ENCODE results near the gene ARL8A.

DNA sequence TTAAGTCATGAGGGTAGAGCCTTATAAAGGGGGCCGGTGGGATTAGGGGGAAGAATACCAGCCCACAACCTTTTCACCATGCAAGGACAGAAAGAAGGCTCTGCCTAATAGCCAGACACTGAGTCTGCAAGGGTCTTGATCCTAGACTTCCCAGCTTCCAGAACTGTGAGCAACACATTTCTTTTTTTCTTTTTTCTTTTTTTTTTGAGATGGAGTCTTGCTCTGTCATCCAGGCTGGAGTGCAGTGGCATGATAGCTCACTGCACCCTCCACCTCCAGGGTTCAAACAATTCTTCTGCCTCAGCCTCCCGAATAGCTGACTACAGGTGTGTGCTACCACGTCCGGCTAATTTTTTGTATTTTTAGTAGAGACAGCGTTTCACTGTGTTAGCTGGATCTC is 1.7 kb upstream of the ARL8A start:
- TF ChIP-seq CTCF (IDR thresholded peaks at IDR 0.05; ENCODE audit: low read depth, low read length, missing input control) (no peak), MAX (IDR thresholded peaks at IDR 0.05) (no peak), ATF3 (IDR thresholded peaks at IDR 0.05) (no peak), GABPA (IDR thresholded peaks at IDR 0.05 in 1 of 2, conservative IDR thresholded peaks at IDR 0.05 in 1 of 2) (no peak), RAD21 (IDR thresholded peaks at IDR 0.05) (no peak), FOXA1 (IDR thresholded peaks at IDR 0.05) (no peak), RXRA (IDR thresholded peaks at IDR 0.05) (no peak)
- TF ChIP-seq, protein P1, sequence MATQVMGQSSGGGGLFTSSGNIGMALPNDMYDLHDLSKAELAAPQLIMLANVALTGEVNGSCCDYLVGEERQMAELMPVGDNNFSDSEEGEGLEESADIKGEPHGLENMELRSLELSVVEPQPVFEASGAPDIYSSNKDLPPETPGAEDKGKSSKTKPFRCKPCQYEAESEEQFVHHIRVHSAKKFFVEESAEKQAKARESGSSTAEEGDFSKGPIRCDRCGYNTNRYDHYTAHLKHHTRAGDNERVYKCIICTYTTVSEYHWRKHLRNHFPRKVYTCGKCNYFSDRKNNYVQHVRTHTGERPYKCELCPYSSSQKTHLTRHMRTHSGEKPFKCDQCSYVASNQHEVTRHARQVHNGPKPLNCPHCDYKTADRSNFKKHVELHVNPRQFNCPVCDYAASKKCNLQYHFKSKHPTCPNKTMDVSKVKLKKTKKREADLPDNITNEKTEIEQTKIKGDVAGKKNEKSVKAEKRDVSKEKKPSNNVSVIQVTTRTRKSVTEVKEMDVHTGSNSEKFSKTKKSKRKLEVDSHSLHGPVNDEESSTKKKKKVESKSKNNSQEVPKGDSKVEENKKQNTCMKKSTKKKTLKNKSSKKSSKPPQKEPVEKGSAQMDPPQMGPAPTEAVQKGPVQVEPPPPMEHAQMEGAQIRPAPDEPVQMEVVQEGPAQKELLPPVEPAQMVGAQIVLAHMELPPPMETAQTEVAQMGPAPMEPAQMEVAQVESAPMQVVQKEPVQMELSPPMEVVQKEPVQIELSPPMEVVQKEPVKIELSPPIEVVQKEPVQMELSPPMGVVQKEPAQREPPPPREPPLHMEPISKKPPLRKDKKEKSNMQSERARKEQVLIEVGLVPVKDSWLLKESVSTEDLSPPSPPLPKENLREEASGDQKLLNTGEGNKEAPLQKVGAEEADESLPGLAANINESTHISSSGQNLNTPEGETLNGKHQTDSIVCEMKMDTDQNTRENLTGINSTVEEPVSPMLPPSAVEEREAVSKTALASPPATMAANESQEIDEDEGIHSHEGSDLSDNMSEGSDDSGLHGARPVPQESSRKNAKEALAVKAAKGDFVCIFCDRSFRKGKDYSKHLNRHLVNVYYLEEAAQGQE (IDR thresholded peaks at IDR 0.05) = no peak
